Heart left ventricle (tissue), 16 donors: Measurements from ENCODE around the gene SART1. TPM values are rescaled to one million over a fixed set of nuclear protein-coding genes. Genes with fewer than 3 reads are reported as not detected.

Experiments used
- ATAC-seq, 4 donors: fragments of 200-7000 bp; cut with Tn5 transposase; one replicate each; pipeline ENCODE4 v1.9.1; 2020 to 2022; ENCODE audit warnings: moderate library complexity in 4 of 4, mild to moderate bottlenecking in 3 of 4, moderate number of reproducible peaks in 1 of 4
- DNase-seq, 5 donors: peaks; one replicate each; pipeline ENCODE4 v3.0.0-alpha.2; 2020
- H3K27ac ChIP-seq, 12 donors: fragments of 200-600 bp; sonication (generic) in 4 of 12; one replicate each; pipeline versions ENCODE4 v1.5.0 to v1.8.0; 2016 to 2022; ENCODE audit warnings: mild to moderate bottlenecking in 2 of 12
- H3K27me3 ChIP-seq, 9 donors: fragments of 200-600 bp; sonication (generic) in 2 of 9; one replicate each; pipeline versions ENCODE4 v1.5.1 to v1.8.0; 2016 to 2022; ENCODE audit warnings: mild to moderate bottlenecking in 3 of 9
- H3K36me3 ChIP-seq, 9 donors: fragments of 200-600 bp; sonication (generic) in 2 of 9; one replicate each; pipeline versions ENCODE4 v1.5.0 to v1.8.0; 2018 to 2022; ENCODE audit warnings: mild to moderate bottlenecking in 2 of 9
- H3K4me1 ChIP-seq, 12 donors: fragments of 200-600 bp; sonication (generic) in 4 of 12; one replicate each; pipeline versions ENCODE4 v1.5.0 to v1.8.0; 2016 to 2022; ENCODE audit warnings: mild to moderate bottlenecking in 3 of 12
- H3K4me3 ChIP-seq, 12 donors: fragments of 200-600 bp; sonication (generic) in 4 of 12; one replicate each; pipeline versions ENCODE4 v1.5.0 to v1.8.0; 2017 to 2022; ENCODE audit warnings: mild to moderate bottlenecking in 9 of 12, moderate library complexity in 4 of 12
- H3K9me3 ChIP-seq, 12 donors: fragments of 200-600 bp; sonication (generic) in 4 of 12; one replicate each; pipeline versions ENCODE4 v1.5.0 to v1.8.0; 2016 to 2022; ENCODE audit warnings: mild to moderate bottlenecking in 1 of 12
- CTCF ChIP-seq, 12 donors: fragments of 200-600 bp; sonication (generic) in 4 of 12; IDR thresholded peaks; one replicate each; pipeline versions ENCODE4 v1.5.0 to v1.8.0; 2018 to 2022; ENCODE audit warnings: antibody characterized with exemption in 12 of 12, mild to moderate bottlenecking in 5 of 12
- POLR2A ChIP-seq, 2 donors: fragments of 450-650 bp; IDR thresholded peaks; one replicate each; pipeline ENCODE4 v1.6.1; 2017; ENCODE audit warnings: antibody characterized with exemption in 2 of 2, mild to moderate bottlenecking in 2 of 2, moderate library complexity in 2 of 2
- WGBS, 4 donors: extraction: QIAGEN DNeasy Blood & Tissue Kit in 2 of 4; methylation state at CpG; one replicate each; pipeline versions ENCODE4 v1.1.5 to v1.1.7; 2013 to 2018; 5-methylcytosine and 5-hydroxymethylcytosine counted together
- intact Hi-C, 10 donors: fragments of 100-400 bp; cut with DNase I; formaldehyde crosslinking; loops; one replicate each; pipeline versions ENCODE4 v1.11.1 to v1.14.2; 2022
- polyA plus RNA-seq, 2 donors: library from polyadenylated mRNA; stranded (reverse); fragments of 200-250 nt; gene quantifications; one replicate each; pipeline ENCODE4 v1.2.3, GENCODE V29; 2013
- total RNA-seq, 9 donors: library from RNA; depleted of rRNA in 2 of 9; stranded (reverse); fragments of >200 nt in 2 of 9; fragmentation: NEBNext Ultra II Directional in 3 of 9; extraction: Animal tissue kit (Norgen Biotek cat#: 25700) in 3 of 9; gene quantifications; one replicate each; pipeline versions ENCODE4 v1.1.0 to v1.2.4, GENCODE V29; 2016 to 2023
- donor health status: ischemic (EF 13 %, LVEDD 7.1; RV severe dilation, severe dysfunction).
- donor health status: healthy with polysubstance abuse.
- donor health status: DM: no; HTN: yes; CAD: no.
- donor health status: DM: no; HTN: no; CAD: no.
- donor health status: ischemic (EF 25% LVEDD 6.9; RV normal size, moderate dysfunction).
- donor health status: ischemic (EF 25% LVEDD 5.7; RV mildly dilated, moderate dysfunction).
- donor health status: healthy.
- donor health status: DM: yes; HTN: yes; CAD: no.
- donor health status: ischemic (EF 35%, LVEDD 5.7; RV mildly dilated, moderate dysfunction).
- donor health status: nonischemic (EF 11% LVEDD 7.7; RV severe dilation, severe dysfunction).
- donor health status: DM: yes; HTN: yes; CAD: no.
- donor health status: PGD.
- donor health status: ischemic (EF 29% LVEDD 5.4; RV normal size, mild dysfunction).
- donor health status: nonischemic (EF 23%, LVEDD 6.1; RV moderate dilation, normal function).

SART1 gene
- total and polyA plus RNA-seq, 11 donors, result 21.6 to 70.1 (median 31.5) TPM

GRCh38 chr11:66006134-66006890 lies 44.8 kb downstream of the SART1 start:
- WGBS, 4 donors, result 85 to 88% (median 87%) methylated on average over 12 to 13 of the region's 13 CpGs
- H3K27me3 ChIP-seq, result peaks cover 0 to 6% (median under 1%) of the 10 kb centered on the region in 9 donors
- DNase-seq, result no peak

GRCh38 chr11:66006891-66007176 lies 45.3 kb downstream of the SART1 start:
- WGBS, 4 donors, result 78 to 81% (median 80%) methylated on average over 2 to 4 of the region's 4 CpGs
- no peaks in the 10 kb centered on the region for H3K9me3 ChIP-seq
- intact Hi-C loops, result no loop called here
- H3K27me3 ChIP-seq, result peaks cover 0 to 11% (median 6%) of the 10 kb centered on the region in 9 donors
- no peak overlapping the region for H3K4me3 ChIP-seq
- peaks cover 0 to 19% (median 9%) of the 10 kb centered on the region in 12 donors for H3K4me1 ChIP-seq
- no peak overlapping the region for H3K27ac ChIP-seq
- ATAC-seq (no peak), DNase-seq (no peak)
- peaks cover 0 to 27% (median 22%) of the 10 kb centered on the region in 9 donors for H3K36me3 ChIP-seq
- TF ChIP-seq CTCF (IDR thresholded peaks at IDR 0.05) (no peak), POLR2A (IDR thresholded peaks at IDR 0.05) (no peak)

More at GRCh38 chr11:66006134-66006890, 44.8 kb downstream of the SART1 start:
- no peak overlapping the region for H3K4me3 ChIP-seq
- no peak for ATAC-seq
- H3K27ac ChIP-seq, result no peak overlapping the region
- intact Hi-C loops, result no loop called here
- TF ChIP-seq CTCF (IDR thresholded peaks at IDR 0.05) (no peak), POLR2A (IDR thresholded peaks at IDR 0.05) (no peak)
- no peaks in the 10 kb centered on the region for H3K9me3 ChIP-seq
- peaks cover 0 to 15% (median 9%) of the 10 kb centered on the region in 12 donors for H3K4me1 ChIP-seq
- peaks cover 0 to 27% (median 22%) of the 10 kb centered on the region in 9 donors for H3K36me3 ChIP-seq

- DNase-seq, result no peak
- 37 to 69% (median 50%) methylated on average over 3 to 5 of the region's 5 CpGs for WGBS, 4 donors
Measured at GRCh38 chr11:66007201-66007634, 45.7 kb downstream of the SART1 start.

More at GRCh38 chr11:66007201-66007634, 45.7 kb downstream of the SART1 start:
- TF ChIP-seq CTCF (IDR thresholded peaks at IDR 0.05), result no peak
- TF ChIP-seq POLR2A (IDR thresholded peaks at IDR 0.05), result no peak
- Histone ChIP-seq H3K4me1 (peaks cover 0 to 22% (median 9%) of the 10 kb centered on the region in 12 donors), H3K27me3 (peaks cover 4 to 15% (median 10%) of the 10 kb centered on the region in 9 donors), H3K9me3 (no peaks in the 10 kb centered on the region), H3K36me3 (peaks cover 0 to 27% (median 22%) of the 10 kb centered on the region in 9 donors), H3K27ac (no peak overlapping the region), H3K4me3 (no peak overlapping the region)
- no peak for ATAC-seq
- intact Hi-C loops, result no loop called here
